ENCODE measurements around the gene POU5F1.
"Not testable (repeated sequence)": the region's sequence is repeated elsewhere in the genome, so short reads cannot be mapped to it uniquely, and the experiment has no call there.

DNA sequence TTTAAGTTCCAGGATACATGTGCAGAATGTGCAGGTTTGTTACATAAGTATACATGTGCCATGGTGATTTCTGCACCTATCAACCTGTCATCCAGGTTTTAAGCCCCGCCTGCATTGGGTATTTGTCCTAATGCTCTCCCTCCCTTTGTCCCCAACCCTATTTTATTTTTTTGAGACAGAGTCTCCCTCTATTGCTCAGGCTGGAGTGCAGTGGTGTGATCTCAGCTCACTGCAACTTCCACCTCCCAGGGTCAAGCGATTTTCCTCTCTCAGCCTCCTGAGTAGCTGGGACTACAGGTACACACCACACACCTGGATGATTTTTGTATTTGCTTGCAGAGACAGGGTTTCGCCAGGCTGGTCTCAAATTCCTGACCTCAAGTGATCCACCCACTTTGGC lies 18.7 kb upstream of the POU5F1 start:
- TF ChIP-seq JUN (IDR thresholded peaks at IDR 0.05); CTCF (IDR thresholded peaks at IDR 0.05); HOXA7 (CRISPR knock-in tag; IDR thresholded peaks at IDR 0.05): not testable (repeated sequence)
